ENCODE data around the gene TPP1.

The TPP1 gene

GRCh38 chr11:6627762-6628241 lies 8.6 kb upstream of the TPP1 start:
- no peak for DNase-seq (ENCODE audit: low read depth)

- no peak for DNase-seq (ENCODE audit: low read depth)
These were observed 7.9 kb upstream of the TPP1 start for GRCh38 chr11:6626971-6627761.

GRCh38 chr11:6625832-6626420 lies 6.7 kb upstream of the TPP1 start:
- no peak for DNase-seq (ENCODE audit: low read depth)

GRCh38 chr11:6625156-6625831 lies 6.1 kb upstream of the TPP1 start:
- DNase-seq (ENCODE audit: low read depth), result no peak

- DNase-seq (ENCODE audit: low read depth), result no peak
These were observed 4.5 kb upstream of the TPP1 start for GRCh38 chr11:6623391-6624363.

GRCh38 chr11:6622261-6623171 lies 3.3 kb upstream of the TPP1 start:
- no peak for DNase-seq (ENCODE audit: low read depth)

- DNase-seq (ENCODE audit: low read depth), result no peak
These were observed 2.5 kb upstream of the TPP1 start for GRCh38 chr11:6621711-6622211.

- no peak for DNase-seq (ENCODE audit: low read depth)
These were observed 1.4 kb upstream of the TPP1 start for GRCh38 chr11:6620636-6621035.

- peak; percentile 75 for DNase-seq (ENCODE audit: low read depth)
These were observed 862 bp downstream of the TPP1 start for GRCh38 chr11:6618117-6619003.

- no peak for DNase-seq (ENCODE audit: low read depth)
These were observed 1.9 kb downstream of the TPP1 start for GRCh38 chr11:6617315-6617781.

GRCh38 chr11:6616596-6617250 lies 2.5 kb downstream of the TPP1 start:
- no peak for DNase-seq (ENCODE audit: low read depth)

GRCh38 chr11:6615882-6616585 lies 3.2 kb downstream of the TPP1 start:
- DNase-seq (ENCODE audit: low read depth), result no peak

GRCh38 chr11:6615046-6615445 lies 4.2 kb downstream of the TPP1 start:
- no peak for DNase-seq (ENCODE audit: low read depth)

- no peak for DNase-seq (ENCODE audit: low read depth)
These were observed 4.8 kb downstream of the TPP1 start for GRCh38 chr11:6614446-6614845.

- no peak for DNase-seq (ENCODE audit: low read depth)
These were observed 5.7 kb downstream of the TPP1 start for GRCh38 chr11:6613496-6613895.

- DNase-seq (ENCODE audit: low read depth), result peak; percentile 96
These were observed 6.8 kb downstream of the TPP1 start, which contains the start of gene TAF10 for GRCh38 chr11:6612213-6613041. TSS of gene TAF10 (minus strand) at chr11:6612216. CDS start at chr11:6612189, 27 bp downstream.

GRCh38 chr11:6611963-6612212 lies 7.3 kb downstream of the TPP1 start:
- DNase-seq (ENCODE audit: low read depth), result no peak

Measured in fibroblast of gingiva (primary cell).